Heart left ventricle (tissue), 13 donors: ENCODE data around the gene FARP1.

Experiments used
- CTCF ChIP-seq, 12 donors: fragments of 200-600 bp; sonication (generic) in 4 of 12; IDR thresholded peaks; one replicate each; pipeline versions ENCODE4 v1.5.0 to v1.8.0; 2018 to 2022; ENCODE audit warnings: antibody characterized with exemption in 12 of 12, mild to moderate bottlenecking in 5 of 12
- POLR2A ChIP-seq, 2 donors: fragments of 450-650 bp; IDR thresholded peaks; one replicate each; pipeline ENCODE4 v1.6.1; 2017; ENCODE audit warnings: antibody characterized with exemption in 2 of 2, mild to moderate bottlenecking in 2 of 2, moderate library complexity in 2 of 2
- donor health status: ischemic (EF 13 %, LVEDD 7.1; RV severe dilation, severe dysfunction).
- donor health status: DM: no; HTN: yes; CAD: no.
- donor health status: DM: no; HTN: no; CAD: no.
- donor health status: ischemic (EF 25% LVEDD 6.9; RV normal size, moderate dysfunction).
- donor health status: ischemic (EF 25% LVEDD 5.7; RV mildly dilated, moderate dysfunction).
- donor health status: ischemic (EF 35%, LVEDD 5.7; RV mildly dilated, moderate dysfunction).
- donor health status: nonischemic (EF 11% LVEDD 7.7; RV severe dilation, severe dysfunction).
- donor health status: DM: yes; HTN: yes; CAD: no.
- donor health status: PGD.
- donor health status: ischemic (EF 29% LVEDD 5.4; RV normal size, mild dysfunction).
- donor health status: nonischemic (EF 23%, LVEDD 6.1; RV moderate dilation, normal function).

- no peak for TF ChIP-seq CTCF (IDR thresholded peaks at IDR 0.05)
- TF ChIP-seq POLR2A (IDR thresholded peaks at IDR 0.05), result no peak
These were observed 57.5 kb downstream of the FARP1 start for GRCh38 chr13:98200211-98200878.
